Measurements from ENCODE around the gene TPK1. TPM values are rescaled to one million over a fixed set of nuclear protein-coding genes. Genes with fewer than 3 reads are reported as not detected.

TPK1 gene
- polyA plus RNA-seq, 1 donor from 2014 or later = 3.5 TPM

- H3K79me2 ChIP-seq (replicated peaks; ENCODE audit: insufficient read depth, low read length) = no peaks in the 10 kb centered on the region
- H3K4me2 ChIP-seq (ENCODE audit: low read length) = no peak overlapping the region
- H3K9me2 ChIP-seq (ENCODE audit: insufficient read depth, low read length) = no peaks in the 10 kb centered on the region
- no peak overlapping the region for H3K4me3 ChIP-seq (ENCODE audit: low read length)
- H3F3A ChIP-seq (ENCODE audit: insufficient read depth, low read length, poor library complexity, severe bottlenecking) = no peaks in the 10 kb centered on the region
- TF ChIP-seq SMC3 (conservative IDR thresholded peaks at IDR 0.05; ENCODE audit: poor library complexity) (no peak), EP300 (conservative IDR thresholded peaks at IDR 0.05; ENCODE audit: poor library complexity, severe bottlenecking) (no peak), RAD21 (conservative IDR thresholded peaks at IDR 0.05) (no peak), TAF1 (IDR thresholded peaks at IDR 0.05; ENCODE audit: low read depth) (no peak), POLR2AphosphoS5 (IDR thresholded peaks at IDR 0.05) (no peak), CTCF (IDR thresholded peaks at IDR 0.05; ENCODE audit: poor library complexity, severe bottlenecking) (no peak), REST (IDR thresholded peaks at IDR 0.05; ENCODE audit: borderline replicate concordance) (no peak)
- no peaks in the 10 kb centered on the region for H3K36me3 ChIP-seq (ENCODE audit: insufficient read depth, low read length)
- H3K27me3 ChIP-seq (ENCODE audit: insufficient read depth, low read depth, low read length) = no peaks in the 10 kb centered on the region
- no peaks in the 10 kb centered on the region for H3K9me3 ChIP-seq (ENCODE audit: low read length)
- H3K27ac ChIP-seq (ENCODE audit: low read length) = no peak overlapping the region
- H3K9ac ChIP-seq (ENCODE audit: low read length) = no peak overlapping the region
- H2AFZ ChIP-seq (ENCODE audit: low read depth, low read length) = no peak overlapping the region
- no peaks in the 10 kb centered on the region for H4K20me1 ChIP-seq (ENCODE audit: insufficient read depth)
Observed at GRCh38 chr7:144812379-144813283, 23.2 kb downstream of the TPK1 start.

GRCh38 chr7:144805627-144806239 is 30.1 kb downstream of the TPK1 start:
- Histone ChIP-seq H3K79me2 (replicated peaks; ENCODE audit: insufficient read depth, low read length) (no peaks in the 10 kb centered on the region), H4K20me1 (ENCODE audit: insufficient read depth) (no peaks in the 10 kb centered on the region), H3K27me3 (ENCODE audit: insufficient read depth, low read depth, low read length) (no peaks in the 10 kb centered on the region), H3K9me3 (ENCODE audit: low read length) (no peaks in the 10 kb centered on the region), H3K9me2 (ENCODE audit: insufficient read depth, low read length) (no peaks in the 10 kb centered on the region), H3K9ac (ENCODE audit: low read length) (no peak overlapping the region), H2AFZ (ENCODE audit: low read depth, low read length) (no peak overlapping the region), H3K27ac (ENCODE audit: low read length) (no peak overlapping the region), H3K4me3 (ENCODE audit: low read length) (no peak overlapping the region), H3K4me2 (ENCODE audit: low read length) (no peak overlapping the region), H3F3A (ENCODE audit: insufficient read depth, low read length, poor library complexity, severe bottlenecking) (no peaks in the 10 kb centered on the region), H3K36me3 (ENCODE audit: insufficient read depth, low read length) (no peaks in the 10 kb centered on the region)
- TF ChIP-seq MXI1 (conservative IDR thresholded peaks at IDR 0.05; ENCODE audit: poor library complexity, severe bottlenecking) = no peak
- TF ChIP-seq CTCF (IDR thresholded peaks at IDR 0.05; ENCODE audit: poor library complexity, severe bottlenecking) = no peak
- no peak for TF ChIP-seq REST (IDR thresholded peaks at IDR 0.05; ENCODE audit: borderline replicate concordance)
- TF ChIP-seq EZH2 (IDR thresholded peaks at IDR 0.05; ENCODE audit: borderline replicate concordance, insufficient read depth, low read length, poor library complexity, severe bottlenecking) = no peak
- TF ChIP-seq TAF1 (IDR thresholded peaks at IDR 0.05; ENCODE audit: low read depth) = no peak
- TF ChIP-seq SMC3 (conservative IDR thresholded peaks at IDR 0.05; ENCODE audit: poor library complexity) = no peak
- TF ChIP-seq RAD21 (conservative IDR thresholded peaks at IDR 0.05) = no peak
- no peak for TF ChIP-seq POLR2AphosphoS5 (IDR thresholded peaks at IDR 0.05)
- no peak for TF ChIP-seq EP300 (conservative IDR thresholded peaks at IDR 0.05; ENCODE audit: poor library complexity, severe bottlenecking)
